Measurements from ENCODE around the gene PADI1.

PADI1 gene

GRCh38 chr1:17244821-17245740 is 40.2 kb downstream of the PADI1 start:
- DNase-seq: no peak

DNA sequence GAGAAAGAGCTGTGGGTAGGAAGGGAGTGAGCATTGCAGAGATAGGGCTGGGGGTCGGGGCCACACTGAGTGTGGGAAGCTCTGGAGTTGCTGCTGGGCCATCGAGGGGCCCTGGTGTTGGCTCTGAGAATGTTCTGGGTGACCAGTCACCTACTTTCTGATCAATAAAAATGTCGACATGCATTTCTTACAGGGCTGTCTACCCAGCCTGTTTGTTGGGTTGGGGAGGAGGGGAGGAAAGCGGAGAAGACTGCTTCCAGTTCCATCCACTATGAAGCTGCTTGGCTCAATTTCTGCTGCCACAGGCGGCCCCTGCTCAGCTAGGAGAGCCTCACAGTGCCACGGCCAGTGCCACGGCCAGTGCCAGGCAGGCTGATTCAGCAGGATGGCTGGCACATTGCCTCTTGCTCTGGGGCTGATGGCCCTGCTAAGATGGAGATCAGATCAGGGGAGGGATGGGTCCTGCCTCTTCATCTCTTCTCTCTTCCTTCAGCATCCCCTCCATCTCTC is 40.9 kb downstream of the PADI1 start:
- DNase-seq: no peak

DNA sequence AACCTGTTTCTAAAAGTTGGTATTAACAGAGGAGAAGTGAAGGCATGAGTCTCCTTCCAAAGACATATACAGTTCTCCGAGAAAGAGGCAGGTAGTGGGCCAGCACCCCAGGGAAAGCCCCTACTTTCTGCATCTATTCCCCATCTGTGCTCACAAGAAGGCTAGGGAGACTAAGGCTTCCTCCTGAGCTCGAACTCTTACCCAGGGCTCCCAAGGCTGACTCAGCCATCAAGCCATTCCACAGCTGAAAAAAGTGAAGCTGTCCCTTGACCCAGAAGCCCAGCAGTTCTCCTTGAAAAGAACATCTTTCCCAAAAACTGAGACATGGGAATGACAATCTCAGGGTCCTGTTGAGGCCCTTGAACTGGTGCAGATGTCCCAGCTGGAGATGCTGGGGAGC is 42.0 kb downstream of the PADI1 start:
- no peak for DNase-seq

DNA sequence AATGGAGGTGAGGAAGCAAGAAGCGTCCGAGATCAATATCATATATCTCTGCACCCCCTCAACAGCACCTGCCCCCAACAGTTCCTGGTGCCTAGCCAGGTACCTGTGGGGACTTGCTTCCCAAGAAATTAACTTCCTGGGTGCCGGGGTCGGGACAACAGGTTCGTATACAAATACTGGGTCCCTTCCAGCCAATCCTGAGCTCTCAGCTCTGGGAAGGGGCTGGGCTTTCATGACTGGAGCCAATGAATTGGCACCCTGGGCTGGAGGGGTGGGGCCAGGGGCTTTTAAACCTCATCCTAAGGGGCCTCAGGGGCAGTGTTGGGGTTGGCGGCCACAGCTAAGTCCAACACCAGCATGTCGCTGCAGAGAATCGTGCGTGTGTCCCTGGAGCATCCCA is 43.9 kb downstream of the PADI1 start, which contains the start of gene PADI3:
Gene PADI3, plus strand, starts transcription at position 318 of the 400 bp plus-strand sequence. Its CDS starts 40 bp downstream, at position 358.
- DNase-seq: no peak

DNA sequence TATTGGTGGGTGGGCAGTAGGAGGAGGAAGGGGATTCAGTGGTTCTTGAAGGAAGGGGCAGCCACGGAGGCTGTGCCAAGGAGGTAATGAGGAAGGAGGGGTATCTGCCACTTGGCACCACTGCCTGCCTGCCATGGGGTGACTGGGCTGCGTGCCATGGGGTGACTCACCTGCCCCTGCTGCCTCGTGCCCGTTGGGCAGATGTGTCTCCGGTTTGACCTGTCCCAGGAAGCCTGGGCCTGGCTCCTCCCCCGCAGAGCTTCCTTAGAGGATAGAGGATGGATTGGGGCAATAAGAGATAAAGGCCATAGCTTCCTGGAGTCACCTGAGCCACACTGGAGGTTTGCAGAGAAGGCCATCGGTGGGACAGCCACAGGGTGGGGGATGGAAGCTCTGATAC is 45.7 kb downstream of the PADI1 start:
- no peak for DNase-seq

DNA sequence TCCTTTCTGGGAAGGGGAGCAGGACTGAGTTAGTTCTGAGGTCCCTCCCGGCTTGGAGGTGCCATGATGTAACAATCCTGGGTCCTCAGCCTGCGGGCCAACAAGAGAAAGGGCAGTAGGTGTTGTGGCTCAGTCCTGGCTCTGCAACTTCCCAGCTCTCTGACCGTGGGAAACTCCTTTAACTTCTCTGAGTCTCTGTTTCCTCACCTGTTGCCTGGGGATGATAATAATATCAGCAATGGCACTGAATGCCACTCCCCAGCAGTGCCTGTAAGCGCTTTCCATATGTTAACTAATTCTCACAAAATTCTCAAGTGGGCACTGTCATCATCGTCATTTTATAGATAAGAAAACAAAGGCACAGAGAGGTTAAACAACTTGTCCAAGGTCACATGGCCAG is 46.3 kb downstream of the PADI1 start:
- DNase-seq: no peak

GRCh38 chr1:17251701-17252376 is 46.9 kb downstream of the PADI1 start:
- DNase-seq: no peak

- no peak for DNase-seq
Measured at GRCh38 chr1:17255336-17255735, 50.4 kb downstream of the PADI1 start.

GRCh38 chr1:17258116-17258757 is 53.3 kb downstream of the PADI1 start:
- no peak for DNase-seq

- DNase-seq: no peak
Measured at GRCh38 chr1:17258758-17259130, 53.8 kb downstream of the PADI1 start.

- DNase-seq: no peak
Measured at GRCh38 chr1:17259233-17259873, 54.4 kb downstream of the PADI1 start.

DNA sequence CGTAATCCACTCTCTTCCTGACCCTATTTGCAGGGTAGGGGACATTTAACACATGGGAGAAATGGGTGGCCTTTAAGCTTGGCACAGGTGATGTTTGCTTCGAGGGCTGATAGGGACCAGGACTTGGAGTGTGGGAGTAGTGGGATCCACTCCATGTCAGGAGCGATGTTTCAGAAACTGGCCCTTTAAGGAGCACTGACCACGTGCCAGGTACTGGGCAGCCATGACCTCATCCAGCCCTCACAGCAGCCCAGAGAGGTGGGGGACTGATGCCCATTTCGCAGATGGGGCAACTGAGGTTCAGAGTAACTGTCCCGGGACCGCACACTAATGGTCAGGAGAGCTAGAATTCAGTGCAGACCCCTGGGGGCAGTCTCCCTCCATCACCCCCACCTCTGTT is 55.3 kb downstream of the PADI1 start:
- DNase-seq: no peak

- DNase-seq: no peak
Measured at GRCh38 chr1:17260738-17261137, 55.8 kb downstream of the PADI1 start.

- no peak for DNase-seq
Measured at GRCh38 chr1:17263936-17264335, 59.0 kb downstream of the PADI1 start.

DNA sequence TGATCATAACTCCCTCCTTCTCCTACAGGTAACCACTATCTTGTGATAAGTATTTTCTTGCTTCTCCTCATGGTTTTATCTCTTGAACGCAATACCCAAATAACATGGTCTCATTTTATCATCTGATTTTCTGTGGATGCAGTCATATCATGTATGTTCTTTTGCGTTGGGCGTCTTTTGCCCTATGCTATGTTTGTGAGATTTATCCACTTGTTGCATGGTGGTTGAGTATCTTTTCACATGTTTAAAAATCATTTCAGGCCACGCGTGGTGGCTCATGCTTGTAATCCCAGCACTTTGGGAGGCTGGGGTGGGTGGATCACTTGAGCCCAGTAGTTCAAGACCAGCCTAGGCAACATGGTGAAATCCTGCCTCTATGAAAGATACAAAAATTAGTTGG is 59.5 kb downstream of the PADI1 start:
- no peak for DNase-seq

DNA sequence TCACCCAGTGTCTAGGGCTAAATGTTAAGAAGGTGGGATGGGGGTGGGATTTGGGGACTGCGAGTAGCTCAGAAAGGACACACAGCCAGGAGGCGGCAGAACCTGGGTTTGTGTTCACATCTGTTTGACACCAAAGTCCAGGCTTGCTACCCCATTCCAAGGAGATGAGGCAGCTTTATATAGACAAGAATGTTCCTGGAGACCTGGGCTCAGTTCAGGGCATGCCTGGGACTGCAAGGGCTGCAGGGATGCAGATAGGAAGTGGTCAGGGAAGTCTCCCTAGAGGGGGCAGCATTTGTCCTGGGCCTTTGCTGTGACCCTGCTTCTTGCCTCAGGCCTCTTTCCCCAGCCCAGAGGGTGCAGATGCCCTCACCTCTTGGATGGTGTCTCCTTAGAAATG is 60.2 kb downstream of the PADI1 start:
- no peak for DNase-seq

- no peak for DNase-seq
Measured at GRCh38 chr1:17265950-17266349, 61.0 kb downstream of the PADI1 start.

DNA sequence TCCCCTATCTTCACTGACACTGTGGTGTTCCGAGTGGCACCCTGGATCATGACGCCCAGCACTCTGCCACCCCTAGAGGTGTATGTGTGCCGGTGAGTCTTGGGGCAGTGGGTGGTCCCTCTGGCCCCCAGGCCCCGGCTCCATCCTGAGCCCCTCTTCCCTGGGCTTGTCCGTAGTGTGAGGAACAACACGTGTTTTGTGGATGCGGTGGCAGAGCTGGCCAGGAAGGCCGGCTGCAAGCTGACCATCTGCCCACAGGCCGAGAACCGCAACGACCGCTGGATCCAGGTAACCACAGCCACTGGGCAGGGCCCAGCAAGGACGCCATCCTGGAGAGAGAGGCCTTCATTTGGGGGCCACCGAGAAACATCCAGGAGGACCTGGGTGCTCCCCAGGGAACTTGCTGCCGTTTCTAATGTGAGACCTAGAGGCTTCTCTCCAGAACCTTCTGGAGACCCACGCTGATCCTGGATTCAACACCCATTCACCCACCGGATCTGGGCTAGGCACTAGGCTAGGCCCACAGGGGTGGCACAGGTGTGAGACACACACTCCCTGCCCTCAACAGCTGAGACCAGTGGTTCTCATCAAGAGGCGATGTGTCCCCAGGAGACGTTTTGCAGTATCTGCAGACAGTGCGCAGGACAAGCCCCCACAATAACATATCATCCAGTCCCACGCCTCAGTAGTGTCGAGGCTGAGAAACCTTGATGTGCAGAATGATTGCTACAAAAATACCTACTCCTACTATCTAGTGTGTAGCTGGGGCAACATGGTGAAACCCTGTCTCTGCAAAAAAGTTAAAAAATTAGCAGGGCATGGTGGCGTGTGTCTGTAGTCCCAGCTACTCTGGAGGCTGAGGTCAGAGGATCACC is 66.2 kb downstream of the PADI1 start:
- DNase-seq: no peak

- no peak for DNase-seq
Measured at GRCh38 chr1:17272066-17272465, 67.1 kb downstream of the PADI1 start.

- no peak for DNase-seq
Measured at GRCh38 chr1:17272646-17273045, 67.7 kb downstream of the PADI1 start.

DNA sequence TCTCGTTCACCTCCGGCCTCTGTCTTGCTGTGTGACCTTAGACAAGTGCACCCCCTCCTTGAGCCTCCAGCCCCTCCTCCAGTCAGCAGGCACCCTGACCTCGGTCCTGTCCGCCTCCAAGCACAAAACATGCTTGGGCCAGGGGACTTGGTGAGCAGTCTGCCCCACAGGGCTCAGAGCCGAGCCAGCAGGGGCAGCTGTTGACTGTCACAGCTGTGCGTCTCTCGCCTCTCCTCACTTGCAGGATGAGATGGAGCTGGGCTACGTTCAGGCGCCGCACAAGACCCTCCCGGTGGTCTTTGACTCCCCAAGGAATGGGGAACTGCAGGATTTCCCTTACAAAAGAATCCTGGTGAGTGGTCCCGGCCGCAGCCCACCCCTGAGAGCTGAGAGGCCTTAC is 68.2 kb downstream of the PADI1 start:
- no peak for DNase-seq

Data from CD4-positive, alpha-beta T cell treated with Interleukin-10 for 1 hour (primary cell).